ENCODE data around the gene SPOCK3. TPM values are rescaled to one million over a fixed set of nuclear protein-coding genes. Genes with fewer than 3 reads are reported as not detected.

The SPOCK3 gene
- total RNA-seq, 1 donor from 2014 or later: not detected

DNA sequence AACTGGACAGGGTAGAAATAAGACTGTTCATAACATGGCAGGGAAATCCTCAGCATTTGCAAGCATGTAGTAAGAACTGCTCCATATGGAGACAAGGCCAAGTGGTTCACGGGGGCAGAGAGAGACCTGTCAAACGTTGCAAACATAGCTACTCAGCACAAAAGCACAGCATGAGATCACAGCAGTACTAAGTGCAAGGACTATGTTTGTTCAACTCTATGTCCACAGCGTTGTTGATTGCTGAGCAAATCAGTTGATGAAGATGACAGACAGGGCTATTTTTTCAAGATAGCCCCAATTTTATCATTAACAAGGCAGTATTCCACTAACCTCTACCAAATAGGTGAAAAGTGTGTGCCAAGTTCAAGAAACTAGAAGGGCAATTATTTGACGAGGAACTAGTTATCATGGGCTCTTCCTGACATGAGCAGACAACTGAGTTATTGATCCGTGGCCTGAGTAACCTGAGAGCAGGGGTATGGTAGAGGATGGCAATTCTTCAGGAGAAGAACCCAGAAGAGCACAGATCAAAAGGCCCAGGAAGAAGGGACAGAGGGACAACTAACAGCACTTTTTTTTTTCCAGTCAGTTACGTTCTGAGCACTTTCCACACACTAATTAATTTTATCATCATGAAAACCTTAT is 57.4 kb downstream of the SPOCK3 start:
- DNase-seq (ENCODE audit: low spot score): no peak

DNA sequence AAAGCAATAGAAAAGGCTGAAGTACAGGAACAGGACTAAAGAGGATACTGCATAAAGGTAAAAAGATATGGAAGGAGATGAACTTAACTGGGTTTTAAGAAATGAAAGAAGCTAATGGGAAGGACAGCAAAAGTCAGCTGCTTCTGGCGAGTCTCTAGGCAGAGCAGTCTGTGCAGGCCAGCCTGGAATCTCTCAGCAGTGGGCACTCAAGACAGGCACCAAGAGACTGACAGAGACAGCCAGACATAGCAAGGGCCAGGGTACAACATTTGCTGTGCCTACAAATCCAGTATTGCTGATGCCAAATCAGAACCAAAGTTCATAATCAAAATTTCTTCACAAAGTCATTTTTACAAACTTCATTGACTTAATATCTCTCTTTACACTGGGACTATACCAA is 62.4 kb downstream of the SPOCK3 start:
- DNase-seq (ENCODE audit: low spot score): no peak

DNA sequence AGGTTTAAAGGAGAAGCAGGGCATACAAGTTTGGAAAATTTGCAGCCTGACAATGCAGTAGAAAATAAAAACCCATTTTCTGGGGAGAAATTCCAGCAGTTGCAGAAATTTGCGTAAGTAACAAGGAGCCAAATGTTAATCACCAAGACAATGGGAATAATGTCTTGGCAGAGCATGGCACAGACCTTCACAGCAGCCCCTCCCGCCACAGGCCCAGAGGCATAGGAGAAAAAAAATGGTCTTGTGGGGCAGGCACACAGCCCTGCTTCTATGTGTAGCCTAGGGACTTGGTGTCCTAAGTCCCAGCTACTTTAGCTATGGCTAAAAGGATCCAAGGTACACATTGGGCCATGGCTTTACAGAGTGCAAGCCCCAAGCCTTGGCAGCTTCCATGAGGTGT is 65.7 kb downstream of the SPOCK3 start:
- no peak for DNase-seq (ENCODE audit: low spot score)

DNA sequence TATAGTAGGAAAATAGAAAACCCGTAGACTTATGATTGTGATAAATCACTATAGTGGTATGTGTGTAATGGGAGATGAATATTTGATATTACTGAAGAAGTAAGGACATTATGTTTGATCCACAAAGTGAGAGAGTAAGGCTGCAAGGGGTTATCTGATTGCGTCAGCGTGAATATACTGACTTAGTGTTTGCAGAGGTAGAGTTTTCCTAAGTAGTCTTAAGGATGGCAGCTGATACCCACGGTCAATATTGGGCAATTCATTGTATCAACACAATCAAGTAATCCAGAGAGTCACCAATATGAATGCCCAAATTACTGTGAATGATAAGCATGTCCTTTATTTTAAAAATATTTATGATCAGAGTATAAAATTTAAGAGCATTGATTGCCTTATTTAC is 83.7 kb downstream of the SPOCK3 start:
- DNase-seq (ENCODE audit: low spot score): no peak

GRCh38 chr4:167144605-167145004 is 89.7 kb downstream of the SPOCK3 start:
- DNase-seq (ENCODE audit: low spot score): no peak

GRCh38 chr4:167143018-167143417 is 91.3 kb downstream of the SPOCK3 start:
- no peak for DNase-seq (ENCODE audit: low spot score)

GRCh38 chr4:167136270-167136669 is 98.0 kb downstream of the SPOCK3 start:
- no peak for DNase-seq (ENCODE audit: low spot score)

GRCh38 chr4:167129146-167129545 is 105.1 kb downstream of the SPOCK3 start:
- no peak for DNase-seq (ENCODE audit: low spot score)

DNA sequence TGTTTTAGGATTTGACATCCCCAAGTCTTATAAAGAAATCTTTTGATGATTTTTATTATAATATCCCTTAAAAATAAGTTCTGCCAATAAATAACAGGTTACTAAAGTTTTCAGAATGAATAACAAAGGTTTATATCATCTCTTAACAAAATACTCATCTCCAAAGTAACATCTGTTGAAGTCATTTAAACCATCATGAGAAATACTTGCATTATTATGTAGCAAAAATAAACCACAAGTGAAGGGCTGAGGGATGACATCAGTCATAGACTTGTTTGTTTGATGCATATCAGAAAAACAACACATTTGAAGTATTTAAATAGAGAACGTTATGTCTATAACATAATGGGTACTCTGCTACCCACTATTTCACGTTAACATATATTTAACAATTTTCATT is 114.9 kb downstream of the SPOCK3 start:
- DNase-seq (ENCODE audit: low spot score): no peak

GRCh38 chr4:167117273-167117672 is 117.0 kb downstream of the SPOCK3 start:
- no peak for DNase-seq (ENCODE audit: low spot score)

DNA sequence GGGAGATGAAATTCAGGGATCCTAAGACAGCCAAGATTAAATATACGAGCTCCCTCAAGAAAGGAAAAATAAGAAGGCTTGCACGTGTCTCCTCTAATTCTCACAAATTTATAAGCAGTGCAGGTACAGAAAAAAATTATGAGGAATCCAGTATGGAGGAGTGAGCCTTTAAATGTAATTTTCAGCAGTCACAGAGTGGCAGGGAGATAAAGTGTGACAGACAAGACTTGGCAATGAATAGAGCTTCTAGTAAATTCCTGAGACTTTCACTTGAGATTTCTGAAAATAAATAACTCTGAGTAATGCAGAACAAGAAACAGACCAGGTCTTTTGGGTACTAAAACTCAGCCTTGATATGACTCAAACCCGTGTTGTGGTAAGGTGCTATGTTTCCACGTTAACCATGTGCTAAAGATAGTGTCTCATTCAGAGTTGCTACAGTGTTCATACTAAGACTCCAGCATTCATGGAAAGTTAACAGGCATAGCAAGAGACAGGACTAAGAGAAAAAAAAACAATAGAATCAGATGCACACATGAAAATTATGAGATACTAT is 119.8 kb downstream of the SPOCK3 start:
- no peak for DNase-seq (ENCODE audit: low spot score)

DNA sequence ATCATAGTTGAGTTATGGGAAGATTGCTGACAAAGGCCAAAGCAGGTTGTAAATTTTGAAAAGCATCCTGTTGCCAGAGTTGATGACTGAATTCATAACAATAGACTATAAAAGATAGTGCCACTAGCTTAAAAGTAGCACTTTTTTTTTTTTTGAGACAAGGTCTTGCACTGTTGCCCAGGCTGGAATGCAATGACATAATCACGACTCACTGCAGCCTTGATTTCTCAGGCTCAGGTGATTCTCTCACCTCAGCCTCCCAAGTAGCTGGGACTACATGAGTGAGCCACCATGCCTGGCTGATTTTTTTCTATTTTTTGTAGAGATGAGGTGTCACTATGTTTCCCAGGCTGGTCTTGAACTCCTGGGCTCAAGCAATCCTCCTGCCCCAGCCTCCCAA is 122.7 kb downstream of the SPOCK3 start:
- no peak for DNase-seq (ENCODE audit: low spot score)

DNA sequence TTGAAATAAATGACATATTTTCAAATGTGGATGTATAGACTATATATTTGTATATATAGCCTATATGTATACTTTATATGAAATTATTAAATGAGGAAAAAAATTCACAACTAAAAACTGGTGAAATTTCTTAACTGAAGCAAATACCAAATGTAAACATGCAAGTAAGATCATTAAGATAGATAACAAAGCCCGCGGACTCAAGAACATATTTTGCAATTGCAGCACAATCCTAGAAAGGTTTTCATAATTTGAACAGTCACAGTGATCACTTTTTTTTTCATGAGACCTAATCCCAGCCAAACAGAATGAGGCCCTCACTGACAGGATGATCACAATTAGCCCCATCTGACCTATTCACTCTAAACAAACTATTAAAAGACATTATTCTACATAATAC is 123.2 kb downstream of the SPOCK3 start:
- no peak for DNase-seq (ENCODE audit: low spot score)

DNA sequence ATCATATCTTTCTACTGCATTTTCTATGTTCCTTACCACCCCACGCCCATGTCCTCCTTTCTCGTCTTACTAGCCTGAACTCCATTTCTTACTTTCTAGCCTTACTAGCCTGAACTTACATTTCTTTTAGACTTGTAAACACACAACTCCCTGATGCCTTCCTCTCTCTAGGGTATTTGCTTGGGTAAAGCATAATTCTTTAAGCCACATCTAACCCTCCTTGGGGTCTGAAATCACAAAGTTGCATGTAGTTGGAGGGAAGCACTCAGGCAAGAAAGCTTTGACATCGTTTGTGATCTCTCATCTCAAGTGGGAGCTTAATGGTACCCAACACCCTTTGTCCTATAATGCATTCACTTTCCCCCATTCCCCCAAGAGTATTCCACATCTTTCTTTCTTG is 124.4 kb downstream of the SPOCK3 start:
- no peak for DNase-seq (ENCODE audit: low spot score)

- no peak for DNase-seq (ENCODE audit: low spot score)
Observed at GRCh38 chr4:167105857-167106256, 128.4 kb downstream of the SPOCK3 start.

DNA sequence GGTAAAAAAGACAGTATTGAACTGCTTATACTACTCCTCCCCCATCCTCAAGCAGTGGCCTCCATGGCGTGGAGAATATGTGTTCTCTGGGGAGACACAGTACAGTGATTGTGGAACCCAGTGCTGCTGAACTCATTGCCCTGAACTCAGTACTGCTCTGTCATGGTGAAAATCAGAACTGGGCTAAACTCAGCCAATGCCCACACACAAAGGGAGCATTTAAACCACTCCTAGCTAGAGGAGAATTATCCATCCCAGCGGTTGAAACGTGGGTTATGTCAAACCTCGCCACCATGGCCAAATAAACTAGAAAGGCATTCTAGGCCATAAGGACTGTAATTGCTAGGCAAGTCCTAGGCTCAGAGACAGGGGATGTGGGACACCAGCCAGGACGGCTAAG is 131.8 kb downstream of the SPOCK3 start:
- DNase-seq (ENCODE audit: low spot score): no peak

DNA sequence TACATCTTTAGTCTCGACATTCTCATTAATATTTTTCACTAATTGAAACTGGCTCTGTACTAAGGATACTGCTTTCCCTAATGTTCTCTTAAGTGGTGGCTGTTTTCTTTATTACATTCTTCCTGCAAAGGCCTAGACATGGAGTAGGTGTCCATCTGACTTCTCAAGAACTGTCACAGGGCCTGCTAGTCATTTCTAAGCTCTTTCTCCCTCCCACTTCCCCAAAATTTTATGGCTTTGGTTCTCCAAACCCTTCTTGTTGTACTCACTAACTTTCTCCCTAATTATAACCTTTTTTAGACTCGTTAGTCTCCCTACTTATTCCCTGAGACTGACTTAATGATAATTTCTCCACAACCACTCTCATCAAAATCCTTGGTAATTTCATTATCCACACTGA is 133.3 kb downstream of the SPOCK3 start:
- no peak for DNase-seq (ENCODE audit: low spot score)

DNA sequence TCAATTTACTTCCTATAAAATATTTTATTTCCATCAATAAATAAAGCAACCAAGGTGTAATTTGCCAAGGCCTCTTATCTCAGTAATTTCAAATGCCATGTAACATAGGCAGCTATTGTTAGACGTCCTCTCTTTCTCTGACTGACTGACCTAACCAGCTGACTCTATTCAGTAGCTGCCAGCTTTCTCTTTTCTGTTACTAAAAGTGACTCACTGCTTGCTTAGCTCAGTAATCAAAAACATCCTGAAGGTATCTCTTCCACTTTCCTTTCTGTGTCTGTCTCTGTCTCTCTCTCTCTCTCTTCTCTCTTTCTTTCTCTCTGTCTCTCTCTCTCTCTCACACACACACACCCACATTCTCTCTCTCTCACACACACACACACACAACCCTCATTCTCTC is 134.2 kb downstream of the SPOCK3 start:
- DNase-seq (ENCODE audit: low spot score): no peak

GRCh38 chr4:167088115-167088514 is 146.2 kb downstream of the SPOCK3 start:
- no peak for DNase-seq (ENCODE audit: low spot score)

- no peak for DNase-seq (ENCODE audit: low spot score)
Observed at GRCh38 chr4:167084321-167084720, 150.0 kb downstream of the SPOCK3 start.

DNA sequence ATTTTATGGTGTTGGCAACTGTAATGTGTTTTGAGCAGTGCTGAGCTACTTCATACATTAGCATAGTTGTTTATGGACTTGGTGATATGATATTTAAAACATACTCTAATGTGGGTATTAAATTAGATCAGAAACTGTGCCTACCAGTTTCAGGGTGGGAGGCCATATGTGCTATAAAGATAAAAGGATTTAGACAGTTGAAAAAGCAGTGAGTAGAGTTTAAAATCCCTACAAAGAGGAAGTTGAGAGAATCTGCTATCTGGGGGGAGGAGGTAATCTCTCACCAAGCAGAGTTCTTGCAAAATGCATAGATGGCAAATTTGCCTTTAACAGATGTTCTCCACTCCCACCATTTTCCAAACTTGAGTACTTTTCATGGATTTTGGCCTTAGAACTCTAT is 154.5 kb downstream of the SPOCK3 start:
- no peak for DNase-seq (ENCODE audit: low spot score)

DNA sequence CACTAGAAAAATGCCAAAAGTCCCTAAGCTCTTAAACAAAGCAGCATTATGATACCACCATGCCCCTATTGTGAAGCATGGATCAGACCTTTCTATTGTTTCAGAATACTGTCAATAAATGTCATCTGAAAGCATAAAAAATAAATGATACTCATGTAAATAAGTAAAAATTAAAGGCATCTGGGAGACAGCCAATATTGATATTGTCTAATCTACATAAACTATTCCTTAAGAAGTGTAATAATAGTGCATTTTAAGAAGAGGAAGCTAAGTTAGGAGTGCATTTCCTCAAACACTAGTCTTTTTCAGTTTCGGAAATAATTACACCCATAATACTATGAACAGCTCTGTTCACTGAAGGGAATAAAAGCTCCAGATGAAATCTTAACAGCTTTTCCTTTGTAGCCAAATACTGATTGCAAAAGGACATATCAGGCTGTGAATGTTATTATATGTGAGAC is 181.6 kb downstream of the SPOCK3 start:
- no peak for DNase-seq (ENCODE audit: low spot score)

- DNase-seq (ENCODE audit: low spot score): no peak
Observed at GRCh38 chr4:167049257-167049656, 185.0 kb downstream of the SPOCK3 start.
